A549 (cell line): Measurements from ENCODE around the gene TRAPPC12.

Experiments used
- CTCF ChIP-seq: fragments of >200 bp; sonication (Bioruptor Twin); formaldehyde crosslinking; IDR thresholded peaks from 3 replicates; pipeline ENCODE4 v1.5.1; 2016
- EP300 ChIP-seq, 2 experiments: fragments of >200 bp; sonication (Bioruptor Twin); formaldehyde crosslinking; IDR thresholded peaks; 2 replicates in 1 of 2; 3 replicates in 1 of 2; pipeline ENCODE4 v1.6.1; 2016 to 2017
- JUN ChIP-seq, 2 experiments: fragments of >200 bp; sonication (Bioruptor Twin); formaldehyde crosslinking; IDR thresholded peaks; 2 replicates in 1 of 2; 3 replicates in 1 of 2; pipeline ENCODE4 v1.6.1; 2016 to 2017
- KDM1A ChIP-seq: fragments of 200-600 bp; sonication (generic); IDR thresholded peaks from 2 replicates; pipeline ENCODE4 v1.6.1; 2016; ENCODE audit warnings: low read depth, mild to moderate bottlenecking
- MAFK ChIP-seq: fragments of 450-650 bp; IDR thresholded peaks from 2 replicates; pipeline ENCODE4 v1.6.1; 2014; ENCODE audit not compliant: partially characterized antibody
- PHF8 ChIP-seq: fragments of 200-600 bp; sonication (generic); IDR thresholded peaks from 2 replicates; pipeline ENCODE4 v1.6.1; 2016; ENCODE audit warnings: low read depth, mild to moderate bottlenecking, antibody characterized with exemption, moderate library complexity, borderline replicate concordance
- POLR2AphosphoS2 ChIP-seq: conservative IDR thresholded peaks from 2 replicates; pipeline ENCODE4 v1.6.1; 2012; ENCODE audit warnings: low read length, improper control_type of control experiment, inconsistent platforms

DNA sequence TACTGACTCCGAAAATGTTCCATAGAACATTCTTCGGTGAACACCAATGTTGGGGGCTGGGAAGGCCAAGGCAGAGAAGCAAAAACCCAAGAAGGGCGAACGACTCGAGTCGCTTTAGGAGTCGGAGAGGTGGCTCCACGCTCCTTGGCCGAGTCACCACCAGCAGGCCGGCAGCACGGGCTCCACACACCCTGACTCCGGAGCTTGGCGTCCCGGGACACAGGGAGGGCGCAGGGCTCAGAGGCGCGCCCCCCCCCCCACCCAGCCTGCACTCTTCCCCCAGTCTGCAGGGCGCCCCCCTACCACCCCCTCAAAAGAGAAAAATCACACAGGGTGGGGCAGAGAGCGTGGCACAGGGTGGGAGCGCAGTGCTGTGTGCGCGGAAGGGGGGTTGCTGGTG, 147.4 kb downstream of the TRAPPC12 start:
- TF ChIP-seq KDM1A (no peak), CTCF (no peak), EP300 (IDR thresholded peaks at IDR 0.05) (no peak), MAFK (no peak), JUN (IDR thresholded peaks at IDR 0.05) (no peak), POLR2AphosphoS2 (no peak), PHF8 (no peak)
